BLaER1 treated with 17β-estradiol and CSF1 and Interleukin-3, amounts not matched to agents 10 nM and 100 nM (cell line): ENCODE data around the gene PSMC3IP.
"Not testable (repeated sequence)": the region's sequence is repeated elsewhere in the genome, so short reads cannot be mapped to it uniquely, and the experiment has no call there.

Source experiments
- H3K27ac ChIP-seq, 11 experiments: shearing (Covaris generic); formaldehyde crosslinking; 2 replicates each; pipeline ENCODE4 v1.8.1; 2022
- H3K27me3 ChIP-seq, 11 experiments: shearing (Covaris generic); formaldehyde crosslinking; 2 replicates each; pipeline ENCODE4 v1.8.1; 2022
- H3K36me3 ChIP-seq, 11 experiments: shearing (Covaris generic); formaldehyde crosslinking; 2 replicates each; pipeline ENCODE4 v1.8.1; 2022
- H3K4me1 ChIP-seq, 10 experiments: shearing (Covaris generic); formaldehyde crosslinking; 2 replicates each; pipeline ENCODE4 v1.8.1; 2022
- H3K4me2 ChIP-seq, 11 experiments: shearing (Covaris generic); formaldehyde crosslinking; 2 replicates each; pipeline ENCODE4 v1.8.1; 2022
- H3K4me3 ChIP-seq, 10 experiments: shearing (Covaris generic); formaldehyde crosslinking; 2 replicates each; pipeline ENCODE4 v1.8.1; 2022
- H3K9ac ChIP-seq, 11 experiments: shearing (Covaris generic); formaldehyde crosslinking; 2 replicates each; pipeline ENCODE4 v1.8.1; 2022
- H3K9me3 ChIP-seq, 11 experiments: shearing (Covaris generic); formaldehyde crosslinking; replicated peaks in 1 of 11; 2 replicates each; pipeline ENCODE4 v1.8.1; 2022
- H4K20me1 ChIP-seq, 11 experiments: shearing (Covaris generic); formaldehyde crosslinking; 2 replicates each; pipeline ENCODE4 v1.8.1; 2022
- Cebpa-rat ChIP-seq, 11 experiments: shearing (Covaris generic); IDR thresholded peaks; 2 replicates each; pipeline ENCODE4 v1.8.1; 2022

The PSMC3IP gene

DNA sequence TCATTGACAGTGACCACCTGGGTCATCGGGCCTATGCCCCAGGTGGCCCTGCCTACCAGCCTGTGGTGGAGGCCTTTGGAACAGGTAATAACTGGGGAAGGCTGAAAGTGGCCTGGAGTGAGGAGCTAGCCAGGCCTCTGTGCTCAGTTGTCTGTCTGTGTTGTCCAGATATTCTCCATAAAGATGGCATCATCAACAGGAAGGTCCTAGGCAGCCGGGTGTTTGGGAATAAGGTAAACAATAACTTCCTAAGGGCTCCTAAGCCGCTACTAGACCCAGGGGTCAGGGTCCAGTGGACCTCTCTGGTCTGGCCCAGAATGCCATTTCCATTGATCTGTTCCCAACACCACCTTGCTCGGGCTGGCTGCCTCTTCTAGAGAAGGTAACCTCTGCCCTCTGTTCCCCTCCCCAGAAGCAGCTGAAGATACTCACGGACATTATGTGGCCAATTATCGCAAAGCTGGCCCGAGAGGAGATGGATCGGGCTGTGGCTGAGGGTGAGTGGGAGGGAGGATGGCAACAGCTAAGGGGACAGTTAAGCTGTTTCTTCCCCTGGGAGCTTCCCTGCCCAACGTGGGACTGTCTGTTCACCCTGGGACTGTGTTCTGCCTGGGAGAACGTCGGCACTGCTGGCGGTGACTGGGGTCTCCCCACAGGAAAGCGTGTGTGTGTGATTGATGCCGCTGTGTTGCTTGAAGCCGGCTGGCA is 12.6 kb downstream of the PSMC3IP start:
- Histone ChIP-seq H3K4me2 (peak overlapping the region in 7 of 11 experiments; percentile 96 to 100 (median 99); a peak in 7 of 22 replicates), H3K4me3 (no peak overlapping the region; a peak in 1 of 20 replicates), H3K4me1 (peaks cover 34 to 71% (median 65%) of the 10 kb centered on the region in 10 experiments)

DNA sequence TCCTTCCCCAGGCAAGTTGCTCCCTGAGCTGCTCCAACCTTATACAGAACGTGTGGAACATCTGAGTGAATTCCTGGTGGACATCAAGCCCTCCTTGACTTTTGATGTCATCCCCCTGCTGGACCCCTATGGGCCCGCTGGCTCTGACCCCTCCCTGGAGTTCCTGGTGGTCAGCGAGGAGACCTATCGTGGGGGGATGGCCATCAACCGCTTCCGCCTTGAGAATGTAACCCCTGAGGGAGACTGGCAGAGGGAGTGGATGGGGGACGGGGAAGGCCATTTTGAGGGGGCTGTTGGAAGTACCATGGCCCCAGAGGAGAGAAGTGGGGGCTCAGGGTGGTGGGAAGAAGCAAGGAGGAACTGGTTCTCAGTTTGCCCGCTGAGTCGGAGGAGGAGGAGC is 13.6 kb downstream of the PSMC3IP start:
- Histone ChIP-seq H4K20me1 (peaks cover 0 to 8% (median 5%) of the 10 kb centered on the region in 11 experiments; a peak in 11 of 22 replicates), H3K27ac (peak overlapping the region in 8 of 11 experiments; percentile 27 to 93 (median 90); a peak in 15 of 22 replicates), H3K4me1 (peaks cover 34 to 61% (median 58%) of the 10 kb centered on the region in 10 experiments), H3K4me2 (peak overlapping the region; percentile 94 to 100 (median 99)), H3K9ac (peak overlapping the region; percentile 11 to 98 (median 95); a peak in 20 of 22 replicates), H3K9me3 (no peaks in the 10 kb centered on the region), H3K36me3 (peaks cover 37 to 45% (median 41%) of the 10 kb centered on the region in 11 experiments), H3K27me3 (no peaks in the 10 kb centered on the region), H3K4me3 (peak overlapping the region in 9 of 10 experiments; percentile 84 to 97 (median 93); a peak in 13 of 20 replicates)
- no peak for TF ChIP-seq Cebpa-rat (IDR thresholded peaks at IDR 0.05)

More for the DNA sequence above, 12.6 kb downstream of the PSMC3IP start:
- peaks cover 48 to 55% (median 52%) of the 10 kb centered on the region in 11 experiments for H3K36me3 ChIP-seq
- H3K27me3 ChIP-seq: no peaks in the 10 kb centered on the region
- H3K27ac ChIP-seq: peak overlapping the region in 7 of 11 experiments; percentile 22 to 91 (median 89); a peak in 3 of 22 replicates
- H3K9ac ChIP-seq: peak overlapping the region; percentile 8 to 98 (median 95); a peak in 18 of 22 replicates
- no peak for TF ChIP-seq Cebpa-rat (IDR thresholded peaks at IDR 0.05)
- peaks cover 0 to 17% (median 15%) of the 10 kb centered on the region in 11 experiments; a peak in 13 of 22 replicates for H4K20me1 ChIP-seq
- H3K9me3 ChIP-seq: no peaks in the 10 kb centered on the region

DNA sequence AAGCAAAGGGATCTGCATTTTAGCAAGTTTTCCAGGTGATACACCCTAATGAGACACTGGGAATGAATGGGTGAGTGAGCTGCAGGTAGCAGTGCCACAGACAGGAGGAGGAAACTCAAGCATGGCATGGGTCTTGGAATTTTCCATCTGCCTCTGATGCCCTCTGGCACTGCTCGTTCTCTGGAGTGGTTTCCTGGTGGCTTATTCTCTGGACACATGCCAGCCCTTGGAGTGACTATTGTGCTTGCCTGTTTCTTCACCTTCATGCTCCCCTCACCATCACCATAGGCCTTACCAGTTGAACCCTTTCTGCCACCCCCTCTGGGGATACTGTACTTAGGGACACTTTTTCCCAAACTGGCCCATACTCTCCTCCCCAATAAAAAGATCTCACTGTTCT is 14.0 kb downstream of the PSMC3IP start:
- Histone ChIP-seq H3K4me3 (peak overlapping the region; percentile 80 to 97 (median 92); a peak in 19 of 20 replicates), H3K4me1 (peaks cover 34 to 57% (median 54%) of the 10 kb centered on the region in 10 experiments), H3K27me3 (no peaks in the 10 kb centered on the region), H3K9me3 (no peaks in the 10 kb centered on the region), H3K4me2 (peak overlapping the region; percentile 94 to 100 (median 99)), H3K9ac (peak overlapping the region; percentile 90 to 98 (median 95)), H4K20me1 (peaks cover 0 to 4% (median under 1%) of the 10 kb centered on the region in 11 experiments; a peak in 10 of 22 replicates), H3K27ac (peak overlapping the region in 9 of 11 experiments; percentile 84 to 95 (median 91); a peak in 16 of 22 replicates), H3K36me3 (peaks cover 33 to 41% (median 37%) of the 10 kb centered on the region in 11 experiments)
- TF ChIP-seq Cebpa-rat (IDR thresholded peaks at IDR 0.05): no peak

DNA sequence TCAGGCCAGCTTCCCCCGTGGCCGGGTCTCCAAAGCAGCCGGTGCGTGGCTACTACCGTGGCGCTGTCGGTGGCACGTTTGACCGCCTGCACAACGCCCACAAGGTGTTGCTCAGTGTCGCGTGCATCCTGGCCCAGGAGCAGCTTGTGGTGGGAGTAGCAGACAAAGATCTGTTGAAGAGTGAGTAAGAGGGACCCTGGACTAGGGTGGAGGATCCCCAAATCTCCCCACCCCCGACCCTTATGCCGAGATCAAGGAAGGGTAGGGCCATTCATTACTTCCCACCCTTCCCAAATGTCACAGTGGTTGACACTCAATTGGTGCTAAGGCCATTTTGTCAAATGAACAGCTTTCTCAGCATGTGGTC is 14.4 kb downstream of the PSMC3IP start:
- peak overlapping the region; percentile 90 to 98 (median 95) for H3K9ac ChIP-seq

DNA sequence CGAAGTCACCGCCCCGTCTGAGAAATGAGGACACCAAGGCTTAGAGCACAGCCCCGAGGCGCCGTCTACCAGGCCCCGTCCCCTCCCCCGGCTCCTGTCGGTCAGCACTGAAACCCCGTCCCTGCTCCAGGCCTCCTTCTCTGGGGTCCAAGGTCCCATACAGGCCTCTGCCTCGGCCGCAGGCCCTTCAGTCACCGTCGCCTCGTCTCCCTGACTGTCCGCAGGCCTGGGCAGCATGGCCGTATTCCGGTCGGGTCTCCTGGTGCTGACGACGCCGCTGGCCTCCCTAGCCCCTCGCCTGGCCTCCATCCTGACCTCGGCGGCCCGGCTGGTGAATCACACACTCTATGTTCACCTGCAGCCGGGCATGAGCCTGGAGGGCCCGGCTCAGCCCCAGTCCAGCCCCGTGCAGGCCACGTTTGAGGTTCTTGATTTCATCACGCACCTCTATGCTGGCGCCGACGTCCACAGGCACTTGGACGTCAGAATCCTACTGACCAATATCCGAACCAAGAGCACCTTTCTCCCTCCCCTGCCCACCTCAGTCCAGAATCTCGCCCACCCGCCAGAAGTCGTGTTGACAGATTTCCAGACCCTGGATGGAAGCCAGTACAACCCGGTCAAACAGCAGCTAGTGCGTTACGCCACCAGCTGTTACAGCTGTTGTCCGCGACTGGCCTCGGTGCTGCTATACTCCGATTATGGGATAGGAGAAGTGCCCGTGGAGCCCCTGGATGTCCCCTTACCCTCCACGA is 15.0 kb downstream of the PSMC3IP start:
- Histone ChIP-seq H3K27me3 (no peaks in the 10 kb centered on the region), H3K9me3 (no peaks in the 10 kb centered on the region), H3K4me2 (peak overlapping the region; percentile 94 to 100 (median 99)), H3K36me3 (peaks cover 29 to 37% (median 34%) of the 10 kb centered on the region in 11 experiments), H3K4me1 (peaks cover 28 to 49% (median 45%) of the 10 kb centered on the region in 10 experiments), H3K27ac (peak overlapping the region; percentile 84 to 95 (median 90)), H4K20me1 (no peaks in the 10 kb centered on the region), H3K9ac (peak overlapping the region; percentile 90 to 98 (median 95)), H3K4me3 (peak overlapping the region; percentile 80 to 97 (median 92))
- no peak for TF ChIP-seq Cebpa-rat (IDR thresholded peaks at IDR 0.05)

More for the DNA sequence above, 14.4 kb downstream of the PSMC3IP start:
- Histone ChIP-seq H3K4me3 (peak overlapping the region; percentile 80 to 97 (median 92)), H3K36me3 (peaks cover 30 to 37% (median 34%) of the 10 kb centered on the region in 11 experiments), H3K4me1 (peaks cover 33 to 53% (median 50%) of the 10 kb centered on the region in 10 experiments), H3K4me2 (peak overlapping the region; percentile 94 to 100 (median 99)), H3K27me3 (no peaks in the 10 kb centered on the region), H4K20me1 (peaks cover 0 to under 1% (median 0%) of the 10 kb centered on the region in 11 experiments; a peak in 1 of 22 replicates), H3K27ac (peak overlapping the region; percentile 84 to 95 (median 90); a peak in 21 of 22 replicates), H3K9me3 (no peaks in the 10 kb centered on the region)
- no peak for TF ChIP-seq Cebpa-rat (IDR thresholded peaks at IDR 0.05)

DNA sequence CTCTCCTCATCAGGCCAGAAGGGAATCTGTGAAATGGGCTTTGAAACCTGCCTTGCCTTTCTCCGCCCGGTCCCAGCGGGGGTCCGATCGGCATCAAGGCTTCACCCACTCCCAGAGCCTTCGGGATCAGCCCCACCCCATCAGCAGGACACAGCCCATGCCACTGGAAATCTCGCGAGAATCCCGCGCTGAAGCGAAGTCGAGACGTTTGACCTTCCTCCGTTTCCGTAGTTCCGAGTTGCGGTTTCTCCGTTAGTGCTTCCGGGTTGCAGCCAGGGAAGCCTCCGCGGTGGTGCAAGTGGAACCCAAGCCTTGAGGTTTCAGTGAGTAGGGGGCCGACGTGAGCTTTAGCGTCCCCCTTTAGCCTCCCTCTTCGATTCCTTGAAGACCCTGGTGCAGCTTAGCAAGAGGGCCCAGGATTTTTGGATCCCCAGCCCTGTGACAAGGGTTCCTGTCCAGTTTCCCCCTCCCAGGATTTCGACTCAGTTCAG is 15.6 kb downstream of the PSMC3IP start, which contains the start of gene COASY:
Gene COASY (plus strand): TSS at position 252 of the 491 bp plus-strand sequence. CDS start 475 bp downstream, outside the sequence.
- H3K9me3 ChIP-seq: no peaks in the 10 kb centered on the region
- peaks cover 26 to 49% (median 44%) of the 10 kb centered on the region in 10 experiments for H3K4me1 ChIP-seq
- H3K27ac ChIP-seq: peak within 1 kb of the TSS; percentile 84 to 95 (median 90)
- peak within 1 kb of the TSS; percentile 80 to 97 (median 92) for H3K4me3 ChIP-seq
- peak within 1 kb of the TSS; percentile 94 to 100 (median 99) for H3K4me2 ChIP-seq
- no peaks in the 10 kb centered on the region for H3K27me3 ChIP-seq
- H3K36me3 ChIP-seq: peaks cover 29 to 37% (median 34%) of the 10 kb centered on the region in 11 experiments
- peak within 1 kb of the TSS; percentile 90 to 98 (median 95) for H3K9ac ChIP-seq
- no peak for TF ChIP-seq Cebpa-rat (IDR thresholded peaks at IDR 0.05)
- H4K20me1 ChIP-seq: no peaks in the 10 kb centered on the region

DNA sequence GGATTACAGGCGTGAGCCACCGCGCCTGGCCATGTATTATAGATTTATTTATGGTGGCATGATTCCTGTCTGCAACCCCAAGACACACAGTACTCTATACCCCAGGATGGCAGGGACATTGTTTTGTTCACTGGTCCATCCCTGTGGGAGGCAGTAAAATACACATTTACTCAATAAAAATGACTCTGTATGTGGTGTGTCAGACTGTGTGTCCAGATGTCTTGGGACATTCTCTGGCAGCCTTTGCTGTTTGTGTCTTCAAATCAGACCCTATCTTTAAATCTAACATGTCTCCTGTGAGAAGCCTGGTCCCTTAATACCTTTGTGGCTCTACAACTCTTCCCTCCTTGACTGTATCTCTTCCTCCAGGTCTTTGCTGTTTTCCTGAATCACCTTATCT is 17.3 kb downstream of the PSMC3IP start:
- H4K20me1 ChIP-seq: no peaks in the 10 kb centered on the region
- H3K27ac ChIP-seq: no peak overlapping the region

DNA sequence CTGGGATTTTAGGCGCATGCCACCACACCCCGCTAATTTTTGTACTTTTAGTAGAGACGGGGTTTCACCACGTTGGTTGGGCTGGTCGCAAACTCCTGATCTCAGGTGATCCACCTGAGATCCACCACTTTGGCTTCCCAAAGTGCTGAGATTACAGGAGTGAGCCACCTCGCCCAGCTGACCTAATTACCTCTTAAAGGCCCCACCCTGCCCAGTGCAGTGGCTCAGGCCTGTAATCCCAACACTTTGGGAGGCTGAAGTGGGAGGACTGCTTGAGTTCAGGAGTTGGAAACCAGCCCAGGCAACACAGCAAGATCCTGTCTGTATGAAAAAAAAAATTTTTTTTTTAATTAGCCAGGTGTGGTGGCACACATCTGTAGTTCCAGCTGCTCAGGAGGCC is 18.5 kb downstream of the PSMC3IP start:
- peaks cover 25 to 37% (median 35%) of the 10 kb centered on the region in 10 experiments for H3K4me1 ChIP-seq
- no peak overlapping the region for H3K4me2 ChIP-seq

More for the DNA sequence above, 17.3 kb downstream of the PSMC3IP start:
- Histone ChIP-seq H3K27me3 (no peaks in the 10 kb centered on the region), H3K9ac (peak overlapping the region in 2 of 11 experiments; percentile 10 to 31; a peak in 1 of 22 replicates), H3K4me3 (no peak overlapping the region), H3K4me2 (no peak overlapping the region), H3K4me1 (peaks cover 22 to 46% (median 39%) of the 10 kb centered on the region in 10 experiments), H3K9me3 (no peaks in the 10 kb centered on the region), H3K36me3 (peaks cover 17 to 24% (median 20%) of the 10 kb centered on the region in 11 experiments)
- no peak for TF ChIP-seq Cebpa-rat (IDR thresholded peaks at IDR 0.05)

DNA sequence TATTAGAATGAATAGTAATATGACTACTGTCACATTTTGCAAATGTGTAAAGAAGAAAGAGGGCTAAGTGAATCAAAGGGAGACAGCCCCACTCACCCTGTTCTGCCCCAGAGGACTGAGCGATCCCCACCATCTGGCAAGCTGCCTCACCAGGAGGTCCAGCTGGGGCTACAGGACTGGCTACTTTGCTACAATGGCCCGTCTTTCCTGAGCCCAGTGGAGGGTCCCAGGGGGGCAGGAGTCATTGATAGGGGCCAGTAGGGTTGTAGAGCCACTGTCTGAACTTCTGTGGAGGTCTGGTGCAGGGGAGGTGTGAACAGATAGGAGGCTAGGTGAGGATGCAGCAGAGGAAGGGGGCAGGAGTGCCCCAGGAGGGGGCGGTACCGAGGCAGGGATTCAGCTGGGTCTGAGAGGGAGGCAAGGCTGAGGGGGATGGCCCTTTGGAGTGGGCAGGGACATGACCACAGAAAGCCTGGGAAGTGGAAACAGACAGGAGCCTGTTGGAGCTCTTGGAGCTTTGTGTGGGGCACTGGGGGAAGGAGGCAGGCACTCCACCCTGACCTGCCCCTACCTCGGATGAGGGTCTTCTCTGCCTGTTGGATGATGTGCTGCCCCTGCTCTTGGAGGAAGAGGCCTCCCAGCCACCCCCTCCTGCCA is 21.4 kb downstream of the PSMC3IP start:
- H3K9me3 ChIP-seq, H3K27me3 ChIP-seq, H3K27ac ChIP-seq, H3K36me3 ChIP-seq, H3K4me3 ChIP-seq: not testable (repeated sequence)
- H3K4me2 ChIP-seq: peak overlapping the region; percentile 82 to 99 (median 94); a peak in 20 of 22 replicates
- H4K20me1 ChIP-seq: peaks cover 0 to 22% (median 6%) of the 10 kb centered on the region in 11 experiments; a peak in 11 of 22 replicates
- H3K4me1 ChIP-seq: peaks cover 23 to 35% (median 26%) of the 10 kb centered on the region in 10 experiments
- peak overlapping the region in 3 of 11 experiments; percentile 87 to 92 (median 91); a peak in 4 of 22 replicates for H3K9ac ChIP-seq

More for the DNA sequence above, 18.5 kb downstream of the PSMC3IP start:
- TF ChIP-seq Cebpa-rat (IDR thresholded peaks at IDR 0.05): no peak
- Histone ChIP-seq H3K9me3 (no peaks in the 10 kb centered on the region), H3K27ac (no peak overlapping the region), H3K9ac (peak overlapping the region in 4 of 11 experiments; percentile 6 to 47 (median 26); a peak in 5 of 22 replicates), H3K36me3 (peaks cover 6 to 12% (median 8%) of the 10 kb centered on the region in 11 experiments; a peak in 21 of 22 replicates), H4K20me1 (no peaks in the 10 kb centered on the region), H3K4me3 (no peak overlapping the region), H3K27me3 (no peaks in the 10 kb centered on the region)
